ENCODE data around the gene TCP10L.

DNA sequence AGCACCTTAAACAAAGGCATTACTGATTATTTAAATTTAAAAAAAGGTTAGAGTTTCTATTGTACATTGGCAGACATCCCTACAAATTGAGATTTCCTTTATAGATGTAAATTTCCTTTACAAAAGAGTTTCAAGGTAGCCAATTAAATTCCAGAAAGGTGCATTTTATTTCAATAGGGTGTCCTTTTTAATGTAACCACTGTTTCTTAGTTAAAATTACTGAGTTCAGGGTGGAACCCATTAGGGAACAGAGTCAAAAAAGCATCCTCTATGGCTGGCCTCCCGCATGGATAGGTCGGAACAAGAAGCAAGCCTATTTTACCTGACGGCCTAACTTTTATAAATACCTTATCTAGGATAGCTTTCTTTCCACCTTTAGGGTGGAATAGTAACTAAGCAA is 24.4 kb downstream of the TCP10L start:
- TF ChIP-seq, protein P1, sequence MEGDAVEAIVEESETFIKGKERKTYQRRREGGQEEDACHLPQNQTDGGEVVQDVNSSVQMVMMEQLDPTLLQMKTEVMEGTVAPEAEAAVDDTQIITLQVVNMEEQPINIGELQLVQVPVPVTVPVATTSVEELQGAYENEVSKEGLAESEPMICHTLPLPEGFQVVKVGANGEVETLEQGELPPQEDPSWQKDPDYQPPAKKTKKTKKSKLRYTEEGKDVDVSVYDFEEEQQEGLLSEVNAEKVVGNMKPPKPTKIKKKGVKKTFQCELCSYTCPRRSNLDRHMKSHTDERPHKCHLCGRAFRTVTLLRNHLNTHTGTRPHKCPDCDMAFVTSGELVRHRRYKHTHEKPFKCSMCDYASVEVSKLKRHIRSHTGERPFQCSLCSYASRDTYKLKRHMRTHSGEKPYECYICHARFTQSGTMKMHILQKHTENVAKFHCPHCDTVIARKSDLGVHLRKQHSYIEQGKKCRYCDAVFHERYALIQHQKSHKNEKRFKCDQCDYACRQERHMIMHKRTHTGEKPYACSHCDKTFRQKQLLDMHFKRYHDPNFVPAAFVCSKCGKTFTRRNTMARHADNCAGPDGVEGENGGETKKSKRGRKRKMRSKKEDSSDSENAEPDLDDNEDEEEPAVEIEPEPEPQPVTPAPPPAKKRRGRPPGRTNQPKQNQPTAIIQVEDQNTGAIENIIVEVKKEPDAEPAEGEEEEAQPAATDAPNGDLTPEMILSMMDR (tag by site-specific recombination; IDR thresholded peaks at IDR 0.05) = no peak
- TF ChIP-seq GLIS2 (tag by site-specific recombination; IDR thresholded peaks at IDR 0.05) = no peak
